B cell (primary cell): Measurements from ENCODE around the gene KIF21A. TPM values are rescaled to one million over a fixed set of nuclear protein-coding genes. Genes with fewer than 3 reads are reported as not detected.

Experiments
- ATAC-seq: fragments of 200-7000 bp; cut with Tn5 transposase; one replicate; pipeline ENCODE4 v1.10.0; 2021; ENCODE audit warnings: low read depth, mild to moderate bottlenecking, moderate number of reproducible peaks, moderate library complexity
- CTCF ChIA-PET: fragments of 350-600 bp; sonication (Branson Sonifier 250); formaldehyde crosslinking; loops from one replicate; lab custom pipeline; 2021; ENCODE audit warnings: antibody characterized with exemption, inconsistent platforms; lab: Charles Lee
- POLR2A ChIA-PET: fragments of 350-600 bp; sonication (Branson Sonifier 250); formaldehyde crosslinking; loops from one replicate; lab custom pipeline; 2021; ENCODE audit warnings: antibody characterized with exemption; lab: Charles Lee
- DNase-seq: peaks from one replicate; pipeline ENCODE4 v3.0.0; 2013
- H2AFZ ChIP-seq: 2 replicates; pipeline ENCODE4 v1.6.1; 2012; ENCODE audit warnings: mild to moderate bottlenecking, low read depth, low read length; ENCODE audit not compliant: insufficient read depth, poor library complexity, severe bottlenecking
- H3K27ac ChIP-seq, 2 donors: 1 replicate in 1 of 2; 2 replicates in 1 of 2; pipeline ENCODE4 v1.5.1; 2012 to 2013; ENCODE audit warnings: low read length in 2 of 2, mild to moderate bottlenecking in 2 of 2, moderate library complexity in 1 of 2
- H3K27me3 ChIP-seq, 4 experiments: fragments of 200-600 bp in 1 of 4; sonication (generic) in 1 of 4; replicated peaks in 1 of 4; 1 replicate in 2 of 4; 2 replicates in 2 of 4; pipeline versions ENCODE4 v1.6.1 to v1.7.0; 2013 to 2016; ENCODE audit warnings: low read length in 3 of 4, mild to moderate bottlenecking in 2 of 4, mixed read lengths in 1 of 4, moderate library complexity in 1 of 4; ENCODE audit not compliant: insufficient read depth in 4 of 4, control insufficient read depth in 3 of 4; ENCODE audit errors: control extremely low read depth in 1 of 4
- H3K36me3 ChIP-seq, 2 experiments: replicated peaks in 1 of 2; 1 replicate in 1 of 2; 2 replicates in 1 of 2; pipeline versions ENCODE4 v1.6.1 to v1.7.1; 2013; ENCODE audit warnings: low read length in 1 of 2; ENCODE audit not compliant: insufficient read depth in 2 of 2, control insufficient read depth in 1 of 2; ENCODE audit errors: control extremely low read depth in 1 of 2, extremely low read depth in 1 of 2
- H3K4me1 ChIP-seq, 2 donors: fragments of 200-600 bp in 1 of 2; sonication (generic) in 1 of 2; 1 replicate in 1 of 2; 2 replicates in 1 of 2; pipeline versions ENCODE4 v1.5.1 to v1.6.1; 2013 to 2017; ENCODE audit warnings: low read length in 2 of 2; ENCODE audit not compliant: control insufficient read depth in 2 of 2, insufficient read depth in 2 of 2
- H3K4me2 ChIP-seq: replicated peaks from 2 replicates; pipeline ENCODE3; 2012; ENCODE audit warnings: mild to moderate bottlenecking, low read depth, low read length; ENCODE audit not compliant: poor library complexity, severe bottlenecking
- H3K4me3 ChIP-seq, 5 experiments: fragments of 200-600 bp in 1 of 5; sonication (generic) in 1 of 5; 1 replicate in 3 of 5; 2 replicates in 2 of 5; pipeline versions ENCODE4 v1.5.1 to v1.7.0; 2011 to 2016; ENCODE audit warnings: low read length in 4 of 5, mild to moderate bottlenecking in 4 of 5, low read depth in 2 of 5, control low read depth in 1 of 5, moderate library complexity in 1 of 5; ENCODE audit not compliant: insufficient read depth in 1 of 5; ENCODE audit errors: control extremely low read depth in 1 of 5, extremely low read depth in 1 of 5
- H3K79me2 ChIP-seq: fragments of 200-600 bp; sonication (generic); one replicate; pipeline ENCODE4 v1.6.0; 2016; ENCODE audit warnings: low read length; ENCODE audit not compliant: control insufficient read depth, insufficient read depth
- H3K9ac ChIP-seq: fragments of 200-600 bp; sonication (generic); 2 replicates; pipeline ENCODE4 v1.6.1; 2017; ENCODE audit warnings: mild to moderate bottlenecking, low read length, moderate library complexity
- H3K9me3 ChIP-seq, 3 donors: one replicate each; pipeline versions ENCODE4 v1.6.1 to v1.7.1; 2013; ENCODE audit warnings: low read length in 2 of 3; ENCODE audit not compliant: control insufficient read depth in 2 of 3, insufficient read depth in 1 of 3; ENCODE audit errors: control extremely low read depth in 1 of 3
- H4K20me1 ChIP-seq: 2 replicates; pipeline ENCODE4 v1.6.0; 2012; ENCODE audit warnings: mild to moderate bottlenecking, low read length; ENCODE audit not compliant: insufficient read depth, control insufficient read depth, poor library complexity, severe bottlenecking
- H3K27ac Mint-ChIP-seq: one replicate; pipeline ENCODE4 v1.8.0; 2021; ENCODE audit warnings: mixed read lengths
- H3K27me3 Mint-ChIP-seq: one replicate; pipeline ENCODE4 v1.8.0; 2021; ENCODE audit warnings: mixed read lengths
- H3K4me1 Mint-ChIP-seq: one replicate; pipeline ENCODE4 v1.8.0; 2021; ENCODE audit warnings: mixed read lengths
- H3K4me3 Mint-ChIP-seq: one replicate; pipeline ENCODE4 v1.8.0; 2021; ENCODE audit warnings: mixed read lengths
- H3K9me3 Mint-ChIP-seq: one replicate; pipeline ENCODE4 v1.8.0; 2022; ENCODE audit warnings: mixed read lengths; ENCODE audit not compliant: insufficient read depth
- CTCF ChIP-seq: fragments of 200-600 bp; IDR thresholded peaks from one replicate; pipeline ENCODE4 v1.8.0; 2022; ENCODE audit warnings: antibody characterized with exemption, mild to moderate bottlenecking
- EZH2 ChIP-seq: IDR thresholded peaks from 2 replicates; pipeline ENCODE4 v1.6.1; 2012; ENCODE audit warnings: borderline replicate concordance, low read depth, mild to moderate bottlenecking, moderate library complexity, low read length; ENCODE audit not compliant: insufficient read depth, poor library complexity, severe bottlenecking
- WGBS: methylation state at CpG from one replicate; pipeline ENCODE4 v1.1.5; 2013; ENCODE audit warnings: missing lambda C conversion rate; ENCODE audit not compliant: insufficient coverage; 5-methylcytosine and 5-hydroxymethylcytosine counted together
- intact Hi-C: fragments of 100-400 bp; cut with micrococcal nuclease; formaldehyde crosslinking; loops from one replicate; pipeline ENCODE4 v1.10.0; 2022
- polyA plus RNA-seq: library from polyadenylated mRNA; depleted of rRNA; stranded (reverse); fragments of >200 nt; gene quantifications from 2 replicates; pipeline ENCODE4 v1.2.3, GENCODE V29; 2012
- total RNA-seq, 2 donors: library from RNA; stranded (reverse); fragments of 120-200 nt in 1 of 2; gene quantifications; 1 replicate in 1 of 2; 2 replicates in 1 of 2; pipeline versions ENCODE4 v1.2.3 to v1.2.4, GENCODE V29; 2013 to 2022

Gene KIF21A
- total and polyA plus RNA-seq, 2 donors (not counting 1 experiment from before 2014, with no cell fraction given): 0.33 to 2.2 TPM

DNA sequence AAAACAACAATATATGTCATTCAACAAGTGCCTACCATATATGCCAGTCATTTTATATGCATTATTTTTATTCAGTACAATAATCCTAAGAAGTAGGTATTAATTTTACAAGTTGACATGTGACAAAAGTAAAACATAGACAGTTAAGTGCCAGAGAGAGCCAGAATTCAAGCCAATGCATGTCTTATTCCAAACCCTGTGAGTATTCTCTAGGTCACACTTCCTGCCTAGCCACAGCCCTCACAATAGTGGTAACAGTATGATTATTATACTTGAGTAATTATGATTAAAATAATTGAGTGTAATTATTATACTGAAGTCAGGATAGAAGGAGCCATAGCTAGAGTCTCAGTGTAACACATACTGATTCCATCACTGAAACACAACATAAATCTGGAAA lies 52.2 kb downstream of the KIF21A start:
- ChIA-PET CTCF (no interaction called here), POLR2A (no interaction called here)
- H3K27ac Mint-ChIP-seq: no peak overlapping the region
- Histone ChIP-seq H3K27ac (no peak overlapping the region), H3K79me2 (no peaks in the 10 kb centered on the region), H3K36me3 (no peaks in the 10 kb centered on the region), H4K20me1 (no peaks in the 10 kb centered on the region), H3K4me2 (no peak overlapping the region), H3K4me1 (no peaks in the 10 kb centered on the region), H3K27me3 (no peaks in the 10 kb centered on the region), H2AFZ (no peak overlapping the region), H3K4me3 (no peak overlapping the region), H3K9ac (no peak overlapping the region), H3K9me3 (no peaks in the 10 kb centered on the region)
- DNase-seq: no peak
- no peak overlapping the region for H3K4me3 Mint-ChIP-seq
- no peaks in the 10 kb centered on the region for H3K9me3 Mint-ChIP-seq
- TF ChIP-seq CTCF: no peak
- no peak for TF ChIP-seq EZH2
- peaks cover 5% of the 10 kb centered on the region for H3K27me3 Mint-ChIP-seq
- ATAC-seq: no peak
- H3K4me1 Mint-ChIP-seq: no peaks in the 10 kb centered on the region
- intact Hi-C loops: no loop called here

- H3K4me3 Mint-ChIP-seq: no peak overlapping the region
- Histone ChIP-seq H3K9ac (no peak overlapping the region), H3K36me3 (no peaks in the 10 kb centered on the region), H3K4me2 (no peak overlapping the region), H3K4me1 (no peaks in the 10 kb centered on the region), H4K20me1 (no peaks in the 10 kb centered on the region), H3K79me2 (no peaks in the 10 kb centered on the region), H3K27ac (no peak overlapping the region), H2AFZ (no peak overlapping the region), H3K4me3 (no peak overlapping the region), H3K27me3 (no peaks in the 10 kb centered on the region), H3K9me3 (no peaks in the 10 kb centered on the region)
- CTCF ChIA-PET: no interaction called here
- H3K27me3 Mint-ChIP-seq: peaks cover 5% of the 10 kb centered on the region
- 100% methylated on average over 1 of the region's 2 CpGs for WGBS
- POLR2A ChIA-PET: no interaction called here
- intact Hi-C loops: no loop called here
- H3K4me1 Mint-ChIP-seq: no peaks in the 10 kb centered on the region
- TF ChIP-seq EZH2: no peak
- no peak for TF ChIP-seq CTCF
- ATAC-seq (no peak), DNase-seq (no peak)
- no peaks in the 10 kb centered on the region for H3K9me3 Mint-ChIP-seq
- H3K27ac Mint-ChIP-seq: no peak overlapping the region
Observed at GRCh38 chr12:39389399-39390150, 53.3 kb downstream of the KIF21A start.
